ENCODE results near the gene MUC4. TPM values are rescaled to one million over a fixed set of nuclear protein-coding genes. Genes with fewer than 3 reads are reported as not detected.

MUC4 gene
- total RNA-seq, 1 experiment from 2014 or later, result 63.7 TPM

GRCh38 chr3:195839260-195840010 lies 27.7 kb upstream of the MUC4 start:
- Histone ChIP-seq H3K27ac (no peak overlapping the region), H3K36me3 (ENCODE audit: low read depth) (no peaks in the 10 kb centered on the region), H3K4me3 (no peak overlapping the region), H3K4me1 (replicated peaks; ENCODE audit: insufficient read depth) (peaks cover 9% of the 10 kb centered on the region; the same call in 1 of the 2 replicates), H4K20me1 (ENCODE audit: insufficient read depth) (no peaks in the 10 kb centered on the region), H3K4me2 (no peak overlapping the region), H3K79me2 (ENCODE audit: low read depth) (no peaks in the 10 kb centered on the region), H3K9me2 (ENCODE audit: insufficient read depth) (no peaks in the 10 kb centered on the region), H3K9me3 (ENCODE audit: insufficient read depth, low read depth) (no peaks in the 10 kb centered on the region), H3F3A (ENCODE audit: insufficient read depth, low read depth) (peaks cover 49% of the 10 kb centered on the region; the same call in 1 of the 2 replicates), H2AFZ (no peak overlapping the region), H3K27me3 (ENCODE audit: insufficient read depth, low read depth) (no peaks in the 10 kb centered on the region)
- ChIA-PET CTCF (interaction anchor here (0.7 kb wide), 1 partner anchor 11 kb away, joined by 3 read pairs; no protein-coding TSS in a partner anchor), POLR2A (ENCODE audit: unreplicated experiment) (no interaction called here)
- TF ChIP-seq EZH2 (IDR thresholded peaks at IDR 0.05; ENCODE audit: low read depth) (no peak), CTCF (conservative IDR thresholded peaks at IDR 0.05) (no peak)
- DNase-seq, result no peak
- BruUV-seq (replicated peaks), result no TSS peak
- intact Hi-C loops (cut with micrococcal nuclease; ENCODE audit: unreplicated experiment), result no loop called here

GRCh38 chr3:195838714-195839113 lies 27.0 kb upstream of the MUC4 start:
- Histone ChIP-seq H3K27ac (no peak overlapping the region), H3K9me2 (ENCODE audit: insufficient read depth) (no peaks in the 10 kb centered on the region), H3F3A (ENCODE audit: insufficient read depth, low read depth) (peaks cover 44% of the 10 kb centered on the region; the same call in 1 of the 2 replicates), H3K4me3 (no peak overlapping the region), H2AFZ (no peak overlapping the region), H3K4me2 (no peak overlapping the region), H3K79me2 (ENCODE audit: low read depth) (no peaks in the 10 kb centered on the region), H3K27me3 (ENCODE audit: insufficient read depth, low read depth) (no peaks in the 10 kb centered on the region), H3K36me3 (ENCODE audit: low read depth) (no peaks in the 10 kb centered on the region), H3K4me1 (replicated peaks; ENCODE audit: insufficient read depth) (peaks cover 8% of the 10 kb centered on the region; the same call in 1 of the 2 replicates), H3K9me3 (ENCODE audit: insufficient read depth, low read depth) (no peaks in the 10 kb centered on the region), H4K20me1 (ENCODE audit: insufficient read depth) (no peaks in the 10 kb centered on the region)
- ChIA-PET CTCF (no interaction called here), POLR2A (ENCODE audit: unreplicated experiment) (no interaction called here)
- BruUV-seq (replicated peaks), result no TSS peak
- TF ChIP-seq EZH2 (IDR thresholded peaks at IDR 0.05; ENCODE audit: low read depth), result no peak
- TF ChIP-seq CTCF (conservative IDR thresholded peaks at IDR 0.05), result no peak
- intact Hi-C loops (cut with micrococcal nuclease; ENCODE audit: unreplicated experiment), result no loop called here
- DNase-seq, result no peak

- Histone ChIP-seq H3F3A (ENCODE audit: insufficient read depth, low read depth) (peaks cover 45% of the 10 kb centered on the region; the same call in 1 of the 2 replicates), H3K36me3 (ENCODE audit: low read depth) (no peaks in the 10 kb centered on the region)
- CTCF ChIA-PET, result interaction anchor here (0.6 kb wide), 1 partner anchor 82 kb away, joined by 5 read pairs; no protein-coding TSS in a partner anchor
Measured at GRCh38 chr3:195836476-195837135, 24.9 kb upstream of the MUC4 start.

More at GRCh38 chr3:195836476-195837135, 24.9 kb upstream of the MUC4 start:
- BruUV-seq (replicated peaks), result no TSS peak
- Histone ChIP-seq H3K9me2 (ENCODE audit: insufficient read depth) (no peaks in the 10 kb centered on the region), H3K27me3 (ENCODE audit: insufficient read depth, low read depth) (no peaks in the 10 kb centered on the region), H4K20me1 (ENCODE audit: insufficient read depth) (no peaks in the 10 kb centered on the region), H3K79me2 (ENCODE audit: low read depth) (no peaks in the 10 kb centered on the region), H2AFZ (no peak overlapping the region), H3K4me1 (replicated peaks; ENCODE audit: insufficient read depth) (peaks cover 5% of the 10 kb centered on the region; the same call in 1 of the 2 replicates), H3K4me2 (no peak overlapping the region), H3K4me3 (no peak overlapping the region), H3K9me3 (ENCODE audit: insufficient read depth, low read depth) (no peaks in the 10 kb centered on the region), H3K27ac (no peak overlapping the region)
- TF ChIP-seq EZH2 (IDR thresholded peaks at IDR 0.05; ENCODE audit: low read depth) (no peak), CTCF (conservative IDR thresholded peaks at IDR 0.05) (no peak)
- no peak for DNase-seq
- POLR2A ChIA-PET (ENCODE audit: unreplicated experiment), result no interaction called here
- intact Hi-C loops (cut with micrococcal nuclease; ENCODE audit: unreplicated experiment), result no loop called here

Data from PC-9 (cell line).